GM12892 (cell line): ENCODE measurements around the gene PLA2G15.
"Not testable (repeated sequence)": the region's sequence is repeated elsewhere in the genome, so short reads cannot be mapped to it uniquely, and the experiment has no call there.

ENCODE experiments used
- POLR2A ChIP-seq: IDR thresholded peaks from 2 replicates; pipeline ENCODE4 v1.6.1; 2011; ENCODE audit warnings: low read depth, low read length, control low read depth
- POLR2AphosphoS5 ChIP-seq: IDR thresholded peaks from 2 replicates; pipeline ENCODE4 v1.6.1; 2011; ENCODE audit warnings: low read depth, low read length, control low read depth
- TAF1 ChIP-seq: IDR thresholded peaks from 2 replicates; pipeline ENCODE4 v1.6.1; 2011; ENCODE audit warnings: low read depth, mild to moderate bottlenecking, control low read depth, low read length, borderline replicate concordance

GRCh38 chr16:68288796-68289195 lies 43.6 kb downstream of the PLA2G15 start:
- not testable (repeated sequence) for TF ChIP-seq POLR2A, POLR2AphosphoS5, TAF1
